Measurements from ENCODE around the gene CIB1.

GRCh38 chr15:90257776-90258175, 24.0 kb upstream of the CIB1 start:
- no peak for TF ChIP-seq REST (IDR thresholded peaks at IDR 0.05)
- TF ChIP-seq JUN (IDR thresholded peaks at IDR 0.05), result no peak
- TF ChIP-seq, protein P1, sequence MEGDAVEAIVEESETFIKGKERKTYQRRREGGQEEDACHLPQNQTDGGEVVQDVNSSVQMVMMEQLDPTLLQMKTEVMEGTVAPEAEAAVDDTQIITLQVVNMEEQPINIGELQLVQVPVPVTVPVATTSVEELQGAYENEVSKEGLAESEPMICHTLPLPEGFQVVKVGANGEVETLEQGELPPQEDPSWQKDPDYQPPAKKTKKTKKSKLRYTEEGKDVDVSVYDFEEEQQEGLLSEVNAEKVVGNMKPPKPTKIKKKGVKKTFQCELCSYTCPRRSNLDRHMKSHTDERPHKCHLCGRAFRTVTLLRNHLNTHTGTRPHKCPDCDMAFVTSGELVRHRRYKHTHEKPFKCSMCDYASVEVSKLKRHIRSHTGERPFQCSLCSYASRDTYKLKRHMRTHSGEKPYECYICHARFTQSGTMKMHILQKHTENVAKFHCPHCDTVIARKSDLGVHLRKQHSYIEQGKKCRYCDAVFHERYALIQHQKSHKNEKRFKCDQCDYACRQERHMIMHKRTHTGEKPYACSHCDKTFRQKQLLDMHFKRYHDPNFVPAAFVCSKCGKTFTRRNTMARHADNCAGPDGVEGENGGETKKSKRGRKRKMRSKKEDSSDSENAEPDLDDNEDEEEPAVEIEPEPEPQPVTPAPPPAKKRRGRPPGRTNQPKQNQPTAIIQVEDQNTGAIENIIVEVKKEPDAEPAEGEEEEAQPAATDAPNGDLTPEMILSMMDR (IDR thresholded peaks at IDR 0.05), result no peak
- TF ChIP-seq CHD2 (IDR thresholded peaks at IDR 0.05; ENCODE audit: low read length, partially characterized antibody), result no peak

Data from A549 (cell line).